ENCODE data around the gene SRCIN1. TPM values are rescaled to one million over a fixed set of nuclear protein-coding genes. Genes with fewer than 3 reads are reported as not detected.

SRCIN1 gene
- total RNA-seq, 1 donor from 2014 or later, result 6.6 TPM

GRCh38 chr17:38587203-38587602, 18.5 kb downstream of the SRCIN1 start:
- intact Hi-C loops (cut with DNase I), result no loop called here
- Histone ChIP-seq H3K27ac (no peak overlapping the region), H3K27me3 (ENCODE audit: low read depth) (peaks cover 68% of the 10 kb centered on the region), H3K9me3 (no peaks in the 10 kb centered on the region), H3K4me1 (peaks cover 20% of the 10 kb centered on the region), H3K4me3 (no peak overlapping the region), H3K36me3 (no peaks in the 10 kb centered on the region)
- ATAC-seq (no peak), DNase-seq (no peak)
- no peak for TF ChIP-seq CTCF (IDR thresholded peaks at IDR 0.05)

GRCh38 chr17:38586788-38587187, 19.0 kb downstream of the SRCIN1 start:
- H3K4me3 ChIP-seq, result no peak overlapping the region
- peaks cover 67% of the 10 kb centered on the region for H3K27me3 ChIP-seq (ENCODE audit: low read depth)
- no peaks in the 10 kb centered on the region for H3K9me3 ChIP-seq
- no peaks in the 10 kb centered on the region for H3K36me3 ChIP-seq
- DNase-seq (no peak), ATAC-seq (no peak)
- TF ChIP-seq CTCF (IDR thresholded peaks at IDR 0.05), result no peak
- H3K27ac ChIP-seq, result no peak overlapping the region
- intact Hi-C loops (cut with DNase I), result no loop called here
- H3K4me1 ChIP-seq, result peaks cover 16% of the 10 kb centered on the region

GRCh38 chr17:38585918-38586529, 19.7 kb downstream of the SRCIN1 start:
- H3K4me1 ChIP-seq, result peaks cover 9% of the 10 kb centered on the region
- no peak overlapping the region for H3K4me3 ChIP-seq
- H3K27ac ChIP-seq, result no peak overlapping the region
- H3K9me3 ChIP-seq, result no peaks in the 10 kb centered on the region
- intact Hi-C loops (cut with DNase I), result no loop called here
- H3K36me3 ChIP-seq, result no peaks in the 10 kb centered on the region
- ATAC-seq (no peak), DNase-seq (no peak)
- peaks cover 67% of the 10 kb centered on the region for H3K27me3 ChIP-seq (ENCODE audit: low read depth)
- TF ChIP-seq CTCF (IDR thresholded peaks at IDR 0.05), result no peak

DNA sequence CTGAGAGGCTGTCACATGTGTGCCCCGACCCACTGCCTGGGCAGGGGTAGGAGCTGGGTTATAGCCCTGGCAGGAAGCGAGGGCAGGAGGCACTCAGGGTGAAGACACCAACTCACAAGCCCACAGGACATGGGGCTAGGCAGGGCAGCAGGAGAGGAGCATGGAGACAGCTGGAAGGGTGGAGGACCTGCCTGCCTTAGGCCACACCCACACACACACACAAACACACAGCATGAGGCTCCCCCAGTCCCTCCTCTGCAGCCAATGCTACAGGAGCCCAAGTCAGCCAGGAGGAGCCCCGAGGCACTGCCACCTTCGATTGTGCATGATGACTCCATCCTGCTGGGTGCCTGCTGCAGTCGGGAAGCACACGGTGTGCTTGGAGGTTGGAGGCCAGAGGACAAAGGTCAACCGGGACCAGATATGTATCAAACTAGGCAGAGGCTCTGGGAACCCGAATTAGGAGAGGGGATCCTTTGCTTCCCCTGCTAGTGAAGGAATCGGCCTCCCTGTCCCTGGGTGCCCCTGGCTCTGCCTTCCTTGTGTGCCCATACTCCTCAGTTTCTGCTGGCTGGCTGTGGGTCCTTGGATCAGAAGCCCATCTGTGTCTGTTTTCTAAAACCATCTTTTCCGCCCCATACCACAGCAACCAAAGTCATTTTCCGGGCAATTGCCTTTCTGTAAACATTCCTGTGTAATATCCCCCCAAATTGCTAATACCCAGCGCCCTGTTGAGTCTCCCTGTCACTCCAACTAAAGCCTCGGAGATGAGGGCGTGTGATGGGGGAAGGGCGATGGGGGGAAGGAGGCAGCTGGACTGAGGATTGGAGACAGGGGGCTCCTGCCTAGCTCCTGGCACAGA, 20.5 kb downstream of the SRCIN1 start:
- Histone ChIP-seq H3K9me3 (no peaks in the 10 kb centered on the region), H3K4me1 (peaks cover 9% of the 10 kb centered on the region), H3K27me3 (ENCODE audit: low read depth) (peaks cover 70% of the 10 kb centered on the region), H3K36me3 (no peaks in the 10 kb centered on the region), H3K4me3 (no peak overlapping the region), H3K27ac (no peak overlapping the region)
- no peak for ATAC-seq
- intact Hi-C loops (cut with DNase I), result no loop called here
- DNase-seq, result no peak
- no peak for TF ChIP-seq CTCF (IDR thresholded peaks at IDR 0.05)

DNA sequence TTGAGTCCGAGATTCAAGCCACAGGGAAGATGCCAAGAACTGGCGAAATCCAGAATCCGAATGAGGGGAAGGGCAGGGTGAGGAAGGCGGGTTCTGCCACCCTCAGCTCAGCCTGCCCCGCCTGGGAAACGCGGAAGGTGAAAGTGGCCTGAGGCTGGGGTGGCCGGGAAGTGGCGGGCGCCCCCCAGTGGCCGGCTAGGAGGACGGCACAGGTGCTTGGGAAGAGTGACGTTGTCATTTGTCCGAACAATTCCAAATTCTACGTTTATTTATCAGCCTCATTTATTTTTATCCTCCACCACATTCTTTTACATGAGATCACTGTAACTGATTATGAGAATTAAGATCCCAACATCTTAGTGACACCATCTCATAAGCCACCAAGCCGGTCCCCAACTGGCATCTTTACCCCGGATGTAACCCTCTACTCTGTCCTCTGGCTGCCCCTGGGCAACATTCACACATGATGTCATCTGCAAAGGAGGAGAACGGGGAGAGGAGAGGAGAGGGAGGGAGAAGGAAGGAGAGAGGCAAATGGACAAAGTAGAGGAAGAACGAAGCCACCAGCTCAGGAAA, 21.3 kb downstream of the SRCIN1 start:
- no peak overlapping the region for H3K27ac ChIP-seq
- peaks cover 70% of the 10 kb centered on the region for H3K27me3 ChIP-seq (ENCODE audit: low read depth)
- ATAC-seq, result peak; percentile 90 to 92
- peaks cover 9% of the 10 kb centered on the region for H3K4me1 ChIP-seq
- H3K36me3 ChIP-seq, result no peaks in the 10 kb centered on the region
- TF ChIP-seq CTCF (IDR thresholded peaks at IDR 0.05), result peak; percentile 94
- DNase-seq, result peak; percentile 77
- no peak overlapping the region for H3K4me3 ChIP-seq
- no peaks in the 10 kb centered on the region for H3K9me3 ChIP-seq
- intact Hi-C loops (cut with DNase I), result no loop called here
